Nephron (organoid): Measurements from ENCODE around the gene TSPAN18.

Experiments
- H3K27ac Mint-ChIP-seq, 3 experiments: 2 replicates each; pipeline ENCODE4 v1.8.0; 2020; ENCODE audit warnings: mixed read lengths in 3 of 3, mild to moderate bottlenecking in 2 of 3, moderate library complexity in 1 of 3
- H3K27me3 Mint-ChIP-seq: 2 replicates; pipeline ENCODE4 v1.8.0; 2021; ENCODE audit warnings: low read depth, mild to moderate bottlenecking, moderate library complexity, mixed read lengths
- H3K36me3 Mint-ChIP-seq: 2 replicates; pipeline ENCODE4 v1.8.0; 2020; ENCODE audit warnings: low read depth, mixed read lengths
- H3K4me1 Mint-ChIP-seq: 2 replicates; pipeline ENCODE4 v1.8.0; 2020; ENCODE audit warnings: mixed read lengths
- H3K4me3 Mint-ChIP-seq, 3 experiments: 2 replicates each; pipeline ENCODE4 v1.8.0; 2020; ENCODE audit warnings: mild to moderate bottlenecking in 3 of 3, mixed read lengths in 3 of 3, moderate library complexity in 2 of 3
- H3K9me3 Mint-ChIP-seq: 2 replicates; pipeline ENCODE4 v1.8.0; 2020; ENCODE audit warnings: mixed read lengths
- TF ChIP-seq, protein P1 (sequence below), 3 experiments: fragments of 200-600 bp; sonication (generic); IDR thresholded peaks; one replicate each; pipeline ENCODE4 v1.5.0; 2021; ENCODE audit warnings: antibody characterized with exemption in 3 of 3; ENCODE audit not compliant: unreplicated experiment in 3 of 3

The TSPAN18 gene

DNA sequence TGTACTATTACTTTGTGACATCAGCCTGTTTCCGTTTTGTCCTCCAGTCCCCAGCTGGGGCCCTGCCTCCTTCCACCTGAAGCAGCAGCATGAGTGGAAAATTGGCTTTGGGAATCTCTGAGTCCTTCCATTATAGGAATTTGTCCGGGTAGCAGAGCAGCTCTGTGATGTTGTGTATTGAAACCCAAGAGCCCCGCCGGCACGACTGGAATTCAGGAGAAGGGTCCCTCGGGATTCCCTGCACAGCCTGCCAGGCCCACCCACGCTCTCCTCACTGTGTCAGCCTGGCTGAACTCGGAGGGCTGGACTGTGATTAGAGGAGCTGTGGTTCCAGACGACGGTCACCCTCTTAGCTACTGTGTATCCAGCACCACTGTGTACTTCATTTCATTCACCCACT, 18.8 kb upstream of the TSPAN18 start:
- Mint-ChIP-seq H3K36me3 (peaks cover 4% of the 10 kb centered on the region), H3K27me3 (peaks cover 5% of the 10 kb centered on the region), H3K4me1 (peaks cover 42% of the 10 kb centered on the region)

DNA sequence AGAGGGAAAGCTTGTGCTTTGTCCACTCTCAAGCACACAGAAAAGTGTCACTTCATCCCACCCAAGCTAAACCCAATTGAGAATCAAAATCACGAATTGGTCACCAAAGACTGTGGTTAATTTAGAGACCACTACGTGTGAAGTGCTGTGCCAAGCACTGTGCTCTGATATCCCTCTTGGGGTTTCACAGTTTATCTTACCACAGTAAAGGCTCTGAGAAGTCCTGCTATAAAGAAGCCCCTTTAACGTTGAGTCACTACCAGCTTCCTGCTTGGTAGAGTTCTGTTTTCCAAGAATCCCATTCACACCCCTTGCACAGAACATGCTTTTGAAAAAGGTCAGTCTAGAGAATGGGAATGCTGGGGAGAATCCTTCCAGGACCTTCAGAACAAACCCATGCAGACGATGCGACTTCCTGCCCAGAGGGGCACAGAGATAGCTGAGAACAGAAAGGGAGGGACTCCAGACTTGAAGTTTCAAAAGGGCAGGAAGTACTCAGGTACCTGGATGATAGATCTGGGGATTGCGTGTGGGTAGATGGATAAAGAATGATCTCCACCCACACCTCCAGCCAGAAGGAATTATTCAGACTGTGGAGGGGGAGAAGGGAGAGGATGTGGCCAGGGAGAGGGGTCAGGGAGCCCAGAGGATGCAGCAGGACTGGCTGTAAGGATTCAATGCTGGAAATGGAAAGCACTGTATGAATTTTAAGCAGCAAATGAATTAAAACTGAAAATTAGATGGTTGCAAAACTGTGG, 18.1 kb upstream of the TSPAN18 start:
- TF ChIP-seq, protein P1, sequence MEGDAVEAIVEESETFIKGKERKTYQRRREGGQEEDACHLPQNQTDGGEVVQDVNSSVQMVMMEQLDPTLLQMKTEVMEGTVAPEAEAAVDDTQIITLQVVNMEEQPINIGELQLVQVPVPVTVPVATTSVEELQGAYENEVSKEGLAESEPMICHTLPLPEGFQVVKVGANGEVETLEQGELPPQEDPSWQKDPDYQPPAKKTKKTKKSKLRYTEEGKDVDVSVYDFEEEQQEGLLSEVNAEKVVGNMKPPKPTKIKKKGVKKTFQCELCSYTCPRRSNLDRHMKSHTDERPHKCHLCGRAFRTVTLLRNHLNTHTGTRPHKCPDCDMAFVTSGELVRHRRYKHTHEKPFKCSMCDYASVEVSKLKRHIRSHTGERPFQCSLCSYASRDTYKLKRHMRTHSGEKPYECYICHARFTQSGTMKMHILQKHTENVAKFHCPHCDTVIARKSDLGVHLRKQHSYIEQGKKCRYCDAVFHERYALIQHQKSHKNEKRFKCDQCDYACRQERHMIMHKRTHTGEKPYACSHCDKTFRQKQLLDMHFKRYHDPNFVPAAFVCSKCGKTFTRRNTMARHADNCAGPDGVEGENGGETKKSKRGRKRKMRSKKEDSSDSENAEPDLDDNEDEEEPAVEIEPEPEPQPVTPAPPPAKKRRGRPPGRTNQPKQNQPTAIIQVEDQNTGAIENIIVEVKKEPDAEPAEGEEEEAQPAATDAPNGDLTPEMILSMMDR (IDR thresholded peaks at IDR 0.05; ENCODE audit: unreplicated experiment in 3 of 3) = no peak
- peaks cover 45% of the 10 kb centered on the region for H3K4me1 Mint-ChIP-seq
- H3K27me3 Mint-ChIP-seq = peaks cover 7% of the 10 kb centered on the region
- H3K27ac Mint-ChIP-seq = peak overlapping the region in 2 of 3 experiments; percentile 23 to 48
- no peak overlapping the region for H3K4me3 Mint-ChIP-seq
- H3K36me3 Mint-ChIP-seq = peaks cover 4% of the 10 kb centered on the region
- peaks cover 2% of the 10 kb centered on the region for H3K9me3 Mint-ChIP-seq

More for the DNA sequence above, 18.8 kb upstream of the TSPAN18 start:
- peak overlapping the region in 2 of 3 experiments; percentile 48 to 66 for H3K27ac Mint-ChIP-seq
- no peak overlapping the region for H3K4me3 Mint-ChIP-seq
- peaks cover 4% of the 10 kb centered on the region for H3K9me3 Mint-ChIP-seq
- TF ChIP-seq, protein P1 (IDR thresholded peaks at IDR 0.05; ENCODE audit: unreplicated experiment in 3 of 3) = no peak

DNA sequence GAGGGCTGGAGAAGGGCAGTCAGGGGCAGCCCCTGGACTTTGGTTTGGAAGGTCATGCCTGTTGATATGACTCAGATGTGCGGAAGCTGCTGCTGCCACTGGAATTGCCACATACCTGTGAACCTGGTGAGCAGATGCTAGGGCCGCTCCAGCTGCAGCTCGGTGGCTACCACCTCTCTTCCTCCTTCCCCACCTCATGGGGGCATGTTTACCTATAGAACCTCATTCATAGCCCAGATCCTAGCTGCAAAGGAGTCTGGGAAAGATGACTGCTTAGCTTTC, 17.5 kb upstream of the TSPAN18 start:
- no peaks in the 10 kb centered on the region for H3K9me3 Mint-ChIP-seq

DNA sequence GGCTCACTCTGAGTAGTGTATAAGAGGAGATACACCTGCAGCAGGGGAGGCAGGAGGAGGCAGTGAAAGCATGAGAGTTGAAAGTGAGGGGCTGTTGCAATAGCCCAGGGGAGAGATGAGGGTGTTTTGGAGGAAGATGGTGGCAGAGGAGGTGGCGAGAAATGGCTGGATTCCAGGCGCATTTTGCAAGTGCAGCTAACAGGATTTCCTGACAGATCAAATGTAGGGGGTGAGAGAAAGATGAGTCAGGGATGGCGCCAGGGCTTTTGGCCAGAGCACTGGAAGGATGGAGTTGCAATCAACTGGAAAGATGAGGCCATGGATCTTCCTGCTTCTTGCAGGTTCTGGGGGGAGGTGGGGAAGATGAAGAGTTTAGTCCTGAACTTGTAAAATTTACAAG, 16.8 kb upstream of the TSPAN18 start:
- peak overlapping the region in 2 of 3 experiments; percentile 19 to 73 for H3K27ac Mint-ChIP-seq
- H3K27me3 Mint-ChIP-seq = peaks cover 9% of the 10 kb centered on the region
- peaks cover 45% of the 10 kb centered on the region for H3K4me1 Mint-ChIP-seq
- TF ChIP-seq, protein P1 (IDR thresholded peaks at IDR 0.05; ENCODE audit: unreplicated experiment in 3 of 3) = no peak
- no peaks in the 10 kb centered on the region for H3K9me3 Mint-ChIP-seq
- H3K4me3 Mint-ChIP-seq = no peak overlapping the region
- H3K36me3 Mint-ChIP-seq = peaks cover 4% of the 10 kb centered on the region

More for the DNA sequence above, 17.5 kb upstream of the TSPAN18 start:
- Mint-ChIP-seq H3K27ac (peak overlapping the region in 1 of 3 experiments; percentile 23), H3K36me3 (peaks cover 4% of the 10 kb centered on the region), H3K4me3 (no peak overlapping the region), H3K27me3 (peaks cover 9% of the 10 kb centered on the region), H3K4me1 (peaks cover 45% of the 10 kb centered on the region)
- TF ChIP-seq, protein P1 (IDR thresholded peaks at IDR 0.05; ENCODE audit: unreplicated experiment in 3 of 3) = no peak

DNA sequence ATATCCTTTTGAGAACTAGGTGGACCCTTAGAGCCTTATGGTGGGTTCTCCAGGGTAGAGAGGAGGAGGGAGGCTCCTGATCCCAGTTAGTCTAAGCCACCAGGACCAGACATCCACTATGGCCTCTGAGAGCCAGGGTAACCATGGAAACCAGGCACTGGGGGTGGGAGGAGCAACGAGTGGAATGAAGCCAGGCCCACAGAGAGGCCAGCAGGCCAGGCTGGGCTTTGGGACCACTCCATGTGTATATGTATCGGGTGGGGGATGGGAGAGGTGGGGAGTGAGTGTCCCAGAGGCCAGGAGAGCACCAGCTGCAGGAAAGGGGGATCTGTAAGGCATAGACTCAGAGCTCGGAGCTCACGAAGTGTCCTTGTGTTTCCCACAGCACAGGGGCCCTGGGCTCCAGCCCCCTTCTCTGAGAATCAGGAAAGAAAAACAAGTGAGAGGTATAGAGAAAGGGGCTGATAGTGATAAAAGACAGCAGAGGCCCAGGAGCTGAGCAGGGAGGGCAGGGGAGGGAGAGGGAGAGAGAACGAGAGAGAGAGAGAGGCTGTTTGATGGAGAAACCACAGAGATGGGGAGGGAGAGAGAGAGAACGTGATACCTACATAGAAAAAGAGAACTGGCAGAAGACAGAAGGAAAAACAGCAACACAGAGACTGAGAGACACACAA, 15.5 kb upstream of the TSPAN18 start:
- peaks cover 9% of the 10 kb centered on the region for H3K27me3 Mint-ChIP-seq
- no peaks in the 10 kb centered on the region for H3K9me3 Mint-ChIP-seq
- H3K4me1 Mint-ChIP-seq = peaks cover 46% of the 10 kb centered on the region
- peak overlapping the region; percentile 71 to 95 (median 73) for H3K27ac Mint-ChIP-seq
- TF ChIP-seq, protein P1 (IDR thresholded peaks at IDR 0.05; ENCODE audit: unreplicated experiment in 3 of 3) = no peak
- H3K4me3 Mint-ChIP-seq = no peak overlapping the region
- peaks cover 4% of the 10 kb centered on the region for H3K36me3 Mint-ChIP-seq
